IPS DF 6.9 (cell line): ENCODE data around the gene CLIP4.

ENCODE experiments used
- DNase-seq: peaks from one replicate; pipeline ENCODE4 v3.0.0-alpha.2; 2013; ENCODE audit warnings: low read depth, low spot score
- H3K27ac ChIP-seq: one replicate; pipeline ENCODE4 v1.5.1; 2013; ENCODE audit warnings: low read length, control low read depth
- H3K27me3 ChIP-seq: 2 replicates; pipeline ENCODE4 v1.6.1; 2013; ENCODE audit warnings: mild to moderate bottlenecking, low read length; ENCODE audit not compliant: control insufficient read depth, insufficient read depth
- H3K36me3 ChIP-seq: 2 replicates; pipeline ENCODE4 v1.6.1; 2013; ENCODE audit warnings: low read length; ENCODE audit not compliant: control insufficient read depth, insufficient read depth
- H3K4me1 ChIP-seq: 2 replicates; pipeline ENCODE4 v1.6.1; 2013; ENCODE audit warnings: low read length; ENCODE audit not compliant: control insufficient read depth, insufficient read depth
- H3K4me3 ChIP-seq: 2 replicates; pipeline ENCODE4 v1.5.1; 2013; ENCODE audit warnings: mild to moderate bottlenecking, low read length
- H3K9me3 ChIP-seq: 2 replicates; pipeline ENCODE4 v1.6.1; 2013; ENCODE audit warnings: low read length, inconsistent platforms; ENCODE audit not compliant: control insufficient read depth, insufficient read depth
- WGBS: extraction: QIAGEN DNeasy Blood & Tissue Kit; methylation state at CpG from one replicate; pipeline ENCODE4 v1.1.7; 2013; ENCODE audit warnings: mixed read lengths, missing lambda C conversion rate; ENCODE audit not compliant: insufficient read length, insufficient coverage; 5-methylcytosine and 5-hydroxymethylcytosine counted together

The CLIP4 gene

GRCh38 chr2:29113891-29114321 is 1.3 kb upstream of the CLIP4 start:
- DNase-seq = no peak
- Histone ChIP-seq H3K4me1 (no peaks in the 10 kb centered on the region), H3K9me3 (no peaks in the 10 kb centered on the region), H3K36me3 (no peaks in the 10 kb centered on the region; the same call in 1 of the 2 replicates), H3K27ac (no peak overlapping the region), H3K27me3 (peaks cover 31% of the 10 kb centered on the region), H3K4me3 (no peak overlapping the region)
- no CpG with 5 or more reads among the region's 4 CpGs for WGBS

- H3K27me3 ChIP-seq = peaks cover 31% of the 10 kb centered on the region
- H3K36me3 ChIP-seq = no peaks in the 10 kb centered on the region; the same call in 1 of the 2 replicates
- no peak for DNase-seq
- no peaks in the 10 kb centered on the region for H3K9me3 ChIP-seq
- no CpG with 5 or more reads among the region's 10 CpGs for WGBS
- H3K27ac ChIP-seq = no peak overlapping the region
- no peaks in the 10 kb centered on the region for H3K4me1 ChIP-seq
- no peak overlapping the region for H3K4me3 ChIP-seq
Observed at GRCh38 chr2:29114586-29114945, 649 bp upstream of the CLIP4 start.

DNA sequence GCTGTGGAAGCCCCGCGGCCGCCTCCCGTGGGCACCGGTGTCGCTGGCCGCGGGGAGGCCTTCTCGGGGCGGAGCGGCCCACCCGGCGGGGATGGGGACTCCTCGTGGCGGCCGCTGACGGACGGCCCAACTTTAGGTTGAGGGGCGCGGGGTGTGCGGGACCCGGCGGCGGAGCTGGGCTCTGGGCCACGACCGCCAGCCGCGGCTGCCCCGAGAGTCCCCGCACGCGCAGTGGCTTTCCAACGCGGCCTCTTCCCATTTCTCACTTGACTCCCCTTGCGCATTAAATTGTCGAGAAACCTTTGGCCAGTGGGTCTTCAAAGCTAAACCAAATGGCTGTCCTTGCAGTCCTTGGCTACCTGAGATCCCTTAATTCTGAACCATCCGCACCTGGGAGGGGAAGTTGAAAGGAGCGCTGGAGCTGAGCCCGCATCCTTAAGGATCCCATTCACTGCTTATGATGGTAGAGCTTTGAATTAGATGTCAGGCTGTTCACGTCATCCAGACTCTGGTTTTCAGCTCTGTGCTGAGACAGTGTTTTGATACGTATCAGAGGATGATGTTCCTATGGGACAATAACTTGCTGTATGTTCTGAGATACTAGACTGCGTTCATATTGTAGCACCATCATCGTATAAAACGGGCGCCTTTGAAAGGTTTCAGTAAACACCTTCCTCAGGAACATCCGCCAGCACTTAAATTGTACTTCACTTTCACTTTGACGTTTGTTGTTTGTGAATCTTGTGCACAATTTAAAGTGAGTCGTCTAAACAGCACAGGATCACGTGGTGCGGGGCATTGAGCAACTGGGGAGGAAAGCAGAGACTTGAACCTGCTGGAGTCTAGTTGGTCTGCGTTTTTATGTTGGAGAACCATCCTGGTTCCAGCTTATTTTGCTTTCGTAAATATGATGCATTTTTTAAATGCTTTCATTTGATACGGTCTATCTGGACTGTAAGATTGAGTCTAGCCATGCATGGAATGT is 874 bp downstream of the CLIP4 start:
- peaks cover 31% of the 10 kb centered on the region for H3K27me3 ChIP-seq
- DNase-seq = no peak
- no peaks in the 10 kb centered on the region; the same call in 1 of the 2 replicates for H3K36me3 ChIP-seq
- H3K4me1 ChIP-seq = no peaks in the 10 kb centered on the region
- no peaks in the 10 kb centered on the region for H3K9me3 ChIP-seq
- peak overlapping the region; percentile 60 for H3K4me3 ChIP-seq
- WGBS = no CpG with 5 or more reads among the region's 53 CpGs
- H3K27ac ChIP-seq = no peak overlapping the region

GRCh38 chr2:29117636-29118303 is 2.6 kb downstream of the CLIP4 start:
- Histone ChIP-seq H3K27ac (no peak overlapping the region), H3K4me3 (no peak overlapping the region), H3K9me3 (no peaks in the 10 kb centered on the region), H3K27me3 (peaks cover 29% of the 10 kb centered on the region), H3K36me3 (no peaks in the 10 kb centered on the region; the same call in 1 of the 2 replicates), H3K4me1 (no peaks in the 10 kb centered on the region)
- WGBS = no CpG with 5 or more reads among the region's 2 CpGs
- no peak for DNase-seq

- Histone ChIP-seq H3K36me3 (no peaks in the 10 kb centered on the region; the same call in 1 of the 2 replicates), H3K4me1 (no peaks in the 10 kb centered on the region), H3K27me3 (peaks cover 20% of the 10 kb centered on the region), H3K4me3 (no peak overlapping the region), H3K9me3 (no peaks in the 10 kb centered on the region), H3K27ac (no peak overlapping the region)
- no CpG with 5 or more reads among the region's 4 CpGs for WGBS
- no peak for DNase-seq
Observed at GRCh38 chr2:29119211-29119610, 4.0 kb downstream of the CLIP4 start.

GRCh38 chr2:29120846-29121245 is 5.6 kb downstream of the CLIP4 start:
- Histone ChIP-seq H3K27ac (no peak overlapping the region), H3K4me1 (no peaks in the 10 kb centered on the region), H3K36me3 (no peaks in the 10 kb centered on the region), H3K4me3 (no peak overlapping the region), H3K9me3 (no peaks in the 10 kb centered on the region), H3K27me3 (peaks cover 8% of the 10 kb centered on the region)
- WGBS = no CpG with 5 or more reads among the region's 2 CpGs
- DNase-seq = no peak

DNA sequence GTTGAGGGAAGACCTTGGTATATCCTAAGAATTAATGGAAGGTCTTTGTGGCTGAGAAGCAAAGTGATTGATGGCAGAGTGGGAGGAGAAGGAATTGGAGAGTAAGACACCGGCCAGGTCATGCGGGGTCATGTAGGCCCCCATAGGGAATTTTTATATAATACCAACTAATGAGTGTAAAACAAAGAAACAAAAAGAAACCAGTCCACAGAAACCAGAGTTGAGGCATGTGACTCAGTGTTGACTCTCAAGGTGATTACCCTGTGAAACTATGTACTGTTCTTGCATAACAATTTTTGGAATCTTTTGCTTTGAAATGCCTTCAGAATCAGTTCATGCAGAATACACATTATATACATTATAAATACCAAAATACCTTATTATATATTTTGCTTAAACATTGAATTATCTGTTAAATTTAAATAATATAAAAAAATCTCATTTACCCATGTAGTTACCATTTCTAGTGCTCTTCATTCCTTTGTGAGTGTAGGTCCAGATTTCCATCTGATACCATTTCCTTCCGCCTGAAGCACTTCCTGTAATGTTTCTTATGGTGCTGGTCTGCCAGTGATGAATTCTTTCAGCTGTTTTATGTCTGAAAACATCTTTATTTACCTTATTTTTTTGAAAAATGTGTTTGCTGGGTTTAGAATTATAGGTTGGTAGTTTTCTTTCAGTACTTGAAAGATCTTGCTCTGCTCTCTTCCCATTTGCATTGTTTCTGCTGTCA is 8.6 kb downstream of the CLIP4 start:
- Histone ChIP-seq H3K27ac (no peak overlapping the region), H3K36me3 (no peaks in the 10 kb centered on the region), H3K27me3 (no peaks in the 10 kb centered on the region), H3K4me3 (no peak overlapping the region), H3K9me3 (no peaks in the 10 kb centered on the region), H3K4me1 (no peaks in the 10 kb centered on the region)
- no peak for DNase-seq
- no CpG with 5 or more reads among the region's 3 CpGs for WGBS

DNA sequence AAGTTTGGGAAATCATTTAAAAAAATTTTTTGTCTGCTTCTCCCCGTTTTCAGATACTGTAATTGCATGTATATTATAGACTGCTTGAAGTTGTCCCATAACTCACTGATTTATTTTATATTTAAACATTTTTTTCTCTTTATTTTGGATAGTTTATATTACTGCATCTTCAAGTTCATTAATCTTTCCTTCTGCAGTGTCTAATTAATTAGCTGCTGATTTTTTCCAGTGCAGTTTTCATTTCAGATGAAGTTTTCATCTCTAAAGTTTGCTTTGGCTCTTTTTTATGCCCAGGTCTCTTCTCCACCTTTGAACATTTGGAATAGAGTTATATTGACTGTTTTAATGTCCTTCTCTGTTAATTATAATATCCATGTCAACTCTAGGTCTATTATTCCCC is 9.3 kb downstream of the CLIP4 start:
- Histone ChIP-seq H3K36me3 (no peaks in the 10 kb centered on the region), H3K27ac (no peak overlapping the region), H3K27me3 (no peaks in the 10 kb centered on the region), H3K4me3 (no peak overlapping the region), H3K9me3 (no peaks in the 10 kb centered on the region), H3K4me1 (no peaks in the 10 kb centered on the region)
- WGBS = no CpG with 5 or more reads among the region's 1 CpG
- DNase-seq = no peak

- WGBS = no CpG with 5 or more reads among the region's 2 CpGs
- Histone ChIP-seq H3K36me3 (no peaks in the 10 kb centered on the region), H3K9me3 (no peaks in the 10 kb centered on the region), H3K27ac (no peak overlapping the region), H3K4me1 (no peaks in the 10 kb centered on the region), H3K4me3 (no peak overlapping the region), H3K27me3 (no peaks in the 10 kb centered on the region)
- DNase-seq = no peak
Observed at GRCh38 chr2:29129586-29130281, 14.5 kb downstream of the CLIP4 start.

GRCh38 chr2:29130295-29130694 is 15.1 kb downstream of the CLIP4 start:
- H3K9me3 ChIP-seq = no peaks in the 10 kb centered on the region
- no peak overlapping the region for H3K4me3 ChIP-seq
- H3K36me3 ChIP-seq = no peaks in the 10 kb centered on the region
- no peak for DNase-seq
- H3K4me1 ChIP-seq = no peaks in the 10 kb centered on the region
- no peak overlapping the region for H3K27ac ChIP-seq
- no CpG with 5 or more reads among the region's 2 CpGs for WGBS
- H3K27me3 ChIP-seq = no peaks in the 10 kb centered on the region
